Right lobe of liver (tissue), 6 donors: ENCODE data around the gene RPTOR. TPM values are rescaled to one million over a fixed set of nuclear protein-coding genes. Genes with fewer than 3 reads are reported as not detected.

Experiments used
- ATAC-seq, 4 donors: fragments of 200-7000 bp; cut with Tn5 transposase; one replicate each; pipeline ENCODE4 v1.9.1; 2020; ENCODE audit warnings: mild to moderate bottlenecking in 4 of 4, moderate library complexity in 4 of 4
- DNase-seq, 3 donors: peaks; one replicate each; pipeline ENCODE4 v3.0.0-alpha.2; 2020
- H3K27ac ChIP-seq, 3 donors: fragments of 200-600 bp; one replicate each; pipeline ENCODE4 v1.8.0; 2022
- H3K27me3 ChIP-seq, 2 donors: fragments of 200-600 bp; one replicate each; pipeline ENCODE4 v1.8.0; 2022
- H3K36me3 ChIP-seq, 4 donors: fragments of 200-600 bp; sonication (generic) in 1 of 4; one replicate each; pipeline versions ENCODE4 v1.5.1 to v1.8.0; 2017 to 2022; ENCODE audit warnings: control low read depth in 1 of 4
- H3K4me1 ChIP-seq, 4 donors: fragments of 200-600 bp; sonication (generic) in 1 of 4; one replicate each; pipeline versions ENCODE4 v1.5.1 to v1.8.0; 2017 to 2022; ENCODE audit warnings: control low read depth in 1 of 4
- H3K4me3 ChIP-seq, 3 donors: fragments of 200-600 bp; one replicate each; pipeline ENCODE4 v1.8.0; 2022
- H3K9me3 ChIP-seq, 4 donors: fragments of 200-600 bp; sonication (generic) in 1 of 4; one replicate each; pipeline versions ENCODE4 v1.5.1 to v1.8.0; 2017 to 2022; ENCODE audit warnings: control low read depth in 1 of 4
- POLR2A ChIP-seq: fragments of 450-650 bp; IDR thresholded peaks from one replicate; pipeline ENCODE4 v1.6.1; 2017; ENCODE audit warnings: antibody characterized with exemption, mild to moderate bottlenecking
- WGBS: methylation state at CpG from one replicate; pipeline ENCODE4 v1.1.6; 2018; ENCODE audit warnings: low coverage, low lambda C conversion rate; ENCODE audit not compliant: insufficient coverage; ENCODE audit errors: missing lambda C conversion rate; 5-methylcytosine and 5-hydroxymethylcytosine counted together
- intact Hi-C, 2 donors: fragments of 100-400 bp; cut with DNase I; formaldehyde crosslinking; loops; one replicate each; pipeline versions ENCODE4 v1.11.2 to v1.14.1; 2022
- total RNA-seq, 6 experiments: library from RNA; depleted of rRNA in 2 of 6; stranded (reverse); fragments of >200 nt in 2 of 6; fragmentation: NEBNext Ultra II Directional in 3 of 6; extraction: Animal tissue kit (Norgen Biotek cat#: 25700) in 3 of 6; gene quantifications; one replicate each; pipeline versions ENCODE4 v1.1.0 to v1.2.4, GENCODE V29; 2016 to 2023
- TF ChIP-seq, protein P1 (sequence below), 4 donors: fragments of 200-600 bp in 3 of 4; fragments of 450-650 bp in 1 of 4; IDR thresholded peaks; one replicate each; pipeline versions ENCODE4 v1.5.1 to v1.8.0; 2016 to 2022; ENCODE audit warnings: antibody characterized with exemption in 4 of 4, mild to moderate bottlenecking in 2 of 4
- donor health status: DM: no; HTN: yes; CAD: no.
- donor health status: DM: no; HTN: no; CAD: no.
- donor health status: DM: no; HTN: no; CAD: no.
- donor health status: DM: no; HTN: yes; CAD: no.
- donor health status: DM: no; HTN: yes; CAD: no.

Gene RPTOR
- total RNA-seq, 6 experiments from 2014 or later: 13.1 to 24.0 (median 15.5) TPM

GRCh38 chr17:80964544-80964856 lies 419.9 kb downstream of the RPTOR start:
- no peak overlapping the region for H3K27ac ChIP-seq
- WGBS: 96% methylated on average over 11 of the region's 14 CpGs
- no peaks in the 10 kb centered on the region for H3K36me3 ChIP-seq
- no peaks in the 10 kb centered on the region for H3K4me1 ChIP-seq
- TF ChIP-seq POLR2A: no peak
- TF ChIP-seq, protein P1, sequence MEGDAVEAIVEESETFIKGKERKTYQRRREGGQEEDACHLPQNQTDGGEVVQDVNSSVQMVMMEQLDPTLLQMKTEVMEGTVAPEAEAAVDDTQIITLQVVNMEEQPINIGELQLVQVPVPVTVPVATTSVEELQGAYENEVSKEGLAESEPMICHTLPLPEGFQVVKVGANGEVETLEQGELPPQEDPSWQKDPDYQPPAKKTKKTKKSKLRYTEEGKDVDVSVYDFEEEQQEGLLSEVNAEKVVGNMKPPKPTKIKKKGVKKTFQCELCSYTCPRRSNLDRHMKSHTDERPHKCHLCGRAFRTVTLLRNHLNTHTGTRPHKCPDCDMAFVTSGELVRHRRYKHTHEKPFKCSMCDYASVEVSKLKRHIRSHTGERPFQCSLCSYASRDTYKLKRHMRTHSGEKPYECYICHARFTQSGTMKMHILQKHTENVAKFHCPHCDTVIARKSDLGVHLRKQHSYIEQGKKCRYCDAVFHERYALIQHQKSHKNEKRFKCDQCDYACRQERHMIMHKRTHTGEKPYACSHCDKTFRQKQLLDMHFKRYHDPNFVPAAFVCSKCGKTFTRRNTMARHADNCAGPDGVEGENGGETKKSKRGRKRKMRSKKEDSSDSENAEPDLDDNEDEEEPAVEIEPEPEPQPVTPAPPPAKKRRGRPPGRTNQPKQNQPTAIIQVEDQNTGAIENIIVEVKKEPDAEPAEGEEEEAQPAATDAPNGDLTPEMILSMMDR (IDR thresholded peaks at IDR 0.05): no peak
- no peaks in the 10 kb centered on the region for H3K27me3 ChIP-seq
- intact Hi-C loops: no loop called here
- H3K9me3 ChIP-seq: no peaks in the 10 kb centered on the region
- DNase-seq (no peak), ATAC-seq (no peak)
- H3K4me3 ChIP-seq: no peak overlapping the region

- 86% methylated on average over 14 of the region's 36 CpGs for WGBS
- ATAC-seq (no peak), DNase-seq (peak in 1 of 3 donors; percentile 44)
- H3K27me3 ChIP-seq: no peaks in the 10 kb centered on the region
- no peak overlapping the region for H3K4me3 ChIP-seq
- intact Hi-C loops: no loop called here
- no peaks in the 10 kb centered on the region for H3K4me1 ChIP-seq
- no peak for TF ChIP-seq POLR2A
- TF ChIP-seq, protein P1 (IDR thresholded peaks at IDR 0.05): no peak
- no peak overlapping the region for H3K27ac ChIP-seq
- no peaks in the 10 kb centered on the region for H3K36me3 ChIP-seq
- no peaks in the 10 kb centered on the region for H3K9me3 ChIP-seq
These were observed 420.4 kb downstream of the RPTOR start for GRCh38 chr17:80964859-80965580.

- Histone ChIP-seq H3K27ac (no peak overlapping the region), H3K9me3 (no peaks in the 10 kb centered on the region), H3K36me3 (no peaks in the 10 kb centered on the region), H3K4me1 (no peaks in the 10 kb centered on the region), H3K4me3 (no peak overlapping the region), H3K27me3 (no peaks in the 10 kb centered on the region)
- 75% methylated on average over 4 of the region's 21 CpGs for WGBS
- DNase-seq: peak in 1 of 3 donors; percentile 50
- intact Hi-C loops: no loop called here
- TF ChIP-seq POLR2A: no peak
- TF ChIP-seq, protein P1 (IDR thresholded peaks at IDR 0.05): no peak
- no peak for ATAC-seq
These were observed 421.0 kb downstream of the RPTOR start for GRCh38 chr17:80965606-80966005.

DNA sequence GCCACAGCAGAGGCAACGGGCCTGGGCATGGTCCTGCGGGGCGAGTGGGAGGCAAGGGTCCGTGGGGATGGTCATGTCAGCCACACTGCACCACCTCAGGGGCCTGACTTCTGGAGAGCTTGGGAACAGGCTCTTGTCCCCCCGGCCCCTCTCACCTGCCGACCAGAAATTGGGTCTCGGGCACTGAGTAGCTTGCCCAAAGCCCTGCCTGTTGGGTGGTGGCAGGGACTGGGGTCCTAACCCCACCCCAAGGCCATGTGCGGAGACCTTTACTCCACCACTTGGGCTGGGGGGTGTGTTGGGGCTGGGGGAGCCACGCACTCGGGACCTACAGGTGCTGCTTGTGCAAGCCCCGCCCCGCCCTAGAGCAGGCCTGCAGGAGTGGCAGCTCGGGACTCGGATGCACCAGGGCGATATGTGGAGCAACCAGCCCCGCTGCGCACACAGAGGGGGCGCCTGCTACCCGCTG lies 422.8 kb downstream of the RPTOR start:
- Histone ChIP-seq H3K4me1 (no peaks in the 10 kb centered on the region), H3K27ac (no peak overlapping the region), H3K36me3 (no peaks in the 10 kb centered on the region), H3K4me3 (no peak overlapping the region), H3K27me3 (no peaks in the 10 kb centered on the region), H3K9me3 (no peaks in the 10 kb centered on the region)
- peak in 1 of 4 donors; percentile 14 for ATAC-seq
- no CpG with 5 or more reads among the region's 19 CpGs for WGBS
- TF ChIP-seq, protein P1 (IDR thresholded peaks at IDR 0.05): no peak
- no peak for TF ChIP-seq POLR2A
- intact Hi-C loops: no loop called here
- DNase-seq: peak in 1 of 3 donors; percentile 59
